DLD1 (cell line): ENCODE measurements around the gene VDR.

ENCODE experiments used
- in situ Hi-C: cut with HindIII; loops from 2 replicates; pipeline ENCODE4 v1.10.0; 2017; ENCODE audit warnings: low sequenced_read_pairs

Gene VDR

DNA sequence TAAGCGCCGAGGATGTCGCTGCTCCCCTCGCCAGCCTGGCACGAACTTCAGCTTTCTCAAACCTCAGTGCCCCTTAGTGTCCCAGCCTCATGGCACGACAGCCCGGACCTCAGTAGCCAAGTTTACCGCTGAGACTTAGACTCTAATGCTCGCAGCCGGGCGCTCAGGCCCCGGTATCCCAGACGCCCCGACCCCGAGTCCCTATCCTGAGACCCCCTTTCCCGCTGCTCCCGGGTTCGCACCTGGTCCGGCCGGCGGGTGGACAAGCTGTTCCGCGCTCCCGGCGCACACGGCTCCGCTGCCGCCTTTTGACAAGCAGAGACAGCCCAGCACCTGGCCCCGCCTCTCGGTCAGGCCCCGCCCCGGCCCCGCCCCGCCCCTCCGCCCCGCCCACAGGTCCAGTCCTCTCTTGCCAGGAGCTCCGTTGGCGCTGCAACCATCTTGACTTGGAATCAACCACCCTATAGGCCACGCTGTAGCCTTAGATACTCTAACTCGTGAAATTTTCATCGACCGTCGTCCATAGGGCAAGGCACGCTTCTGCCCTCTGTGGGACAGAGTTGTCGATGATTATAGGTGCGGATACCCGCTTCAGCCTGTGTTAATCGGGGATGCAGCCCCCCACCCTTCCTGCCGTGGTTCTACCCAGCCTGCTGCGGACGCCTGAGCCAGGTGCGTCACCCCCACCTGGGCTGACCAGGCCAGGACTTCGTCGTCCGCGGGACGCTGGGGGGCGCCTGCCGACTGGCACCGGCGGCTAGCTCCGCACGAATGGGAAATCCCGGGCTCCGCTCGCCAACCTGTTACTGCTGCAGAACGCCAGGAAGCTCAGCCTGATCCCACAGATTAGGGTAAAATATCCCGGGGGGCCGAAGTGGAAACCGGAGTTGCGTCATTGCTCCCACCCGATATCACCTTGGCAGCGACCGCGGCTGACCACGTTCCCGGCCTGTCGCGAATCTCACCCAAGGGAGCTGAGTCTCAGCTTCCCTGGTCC lies at the start of gene VDR:
Gene VDR (minus strand): TSS at position 282 of the 997 bp plus-strand sequence. CDS start 25,881 bp downstream, outside the sequence.
- in situ Hi-C loops, result no loop called here

DNA sequence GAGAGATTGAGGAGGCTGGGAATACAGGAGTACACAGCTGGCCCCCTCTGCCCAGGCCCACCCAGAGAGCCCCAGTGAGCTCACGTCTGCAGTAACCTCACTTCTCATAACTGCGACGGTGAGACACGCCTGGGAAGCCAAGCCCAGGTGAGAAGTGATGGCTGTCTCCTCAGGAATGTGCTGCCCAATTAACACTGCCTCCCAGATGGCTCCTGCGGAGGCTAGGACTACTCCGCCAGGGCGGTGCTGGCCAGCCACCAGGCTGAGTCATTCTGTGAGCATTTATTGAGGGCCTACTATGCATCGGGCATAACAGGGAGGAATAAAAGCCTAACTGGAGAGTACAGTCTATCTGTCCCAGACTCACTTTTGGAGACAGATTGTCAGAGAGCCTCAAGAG lies 49.3 kb upstream of the VDR start:
- in situ Hi-C loops, result no loop called here

GRCh38 chr12:47950856-47951468 lies 46.2 kb upstream of the VDR start:
- in situ Hi-C loops, result no loop called here

DNA sequence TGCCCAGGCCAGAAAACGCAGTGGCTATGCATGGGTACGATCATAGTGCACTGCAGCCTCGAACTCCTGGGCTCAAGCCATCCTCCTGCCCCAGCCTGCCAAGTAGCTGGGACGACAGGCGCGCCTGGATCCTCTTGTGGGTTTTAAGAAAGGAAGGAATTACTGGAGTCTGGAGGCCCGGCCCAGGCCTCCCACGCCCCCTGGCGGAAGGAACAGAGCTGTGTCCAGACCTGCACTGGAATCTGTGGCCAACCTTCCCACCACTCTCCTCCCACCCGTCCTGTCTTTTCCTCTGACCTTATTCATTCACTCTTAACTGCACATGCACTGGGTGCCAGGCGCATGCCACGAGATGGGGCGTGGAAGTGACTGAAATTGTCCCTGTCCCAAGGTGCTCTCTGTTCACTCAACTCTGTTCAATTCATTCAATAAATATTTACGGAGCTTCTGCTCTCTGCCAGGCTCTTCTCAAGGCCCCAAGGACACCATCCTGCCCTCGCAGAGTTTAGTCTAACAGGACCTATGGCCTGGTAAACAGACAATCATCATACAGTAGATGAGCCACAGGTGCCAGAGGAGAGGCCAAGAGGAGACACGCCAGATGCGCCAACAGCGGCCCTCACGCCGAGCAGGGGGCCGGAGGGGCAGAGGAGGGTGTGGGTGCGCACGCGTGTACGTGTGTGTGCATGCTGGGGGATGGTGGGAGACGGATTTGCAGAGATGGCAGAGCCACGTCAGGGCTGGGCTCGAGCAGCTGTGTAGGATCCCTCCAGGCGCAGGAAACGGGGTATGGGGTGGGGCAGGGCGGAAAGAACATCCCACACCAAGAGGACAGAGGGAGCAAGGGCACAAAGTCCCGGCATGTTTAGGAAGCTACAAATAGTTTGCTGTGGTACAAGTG lies 44.9 kb upstream of the VDR start:
- in situ Hi-C loops, result no loop called here

DNA sequence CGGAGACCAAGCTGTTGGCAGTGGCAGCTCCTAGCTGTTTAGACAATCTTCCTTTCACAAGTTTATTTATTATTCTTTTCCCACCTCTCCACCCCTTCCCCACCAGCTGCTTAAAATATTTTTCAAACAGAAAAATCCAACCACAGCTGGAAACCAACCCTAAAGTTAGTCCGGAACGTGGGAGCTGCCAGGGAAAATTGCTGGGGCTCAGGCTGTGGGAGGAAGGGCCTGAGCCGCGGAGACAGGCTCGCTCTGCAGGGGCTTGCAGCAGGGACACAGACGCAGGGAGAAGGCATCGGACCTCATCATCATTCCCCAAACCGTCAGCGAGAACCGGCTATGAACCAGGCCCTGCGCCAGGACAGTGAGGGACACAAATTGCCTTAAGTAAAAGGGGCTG lies 42.5 kb upstream of the VDR start:
- in situ Hi-C loops, result no loop called here

DNA sequence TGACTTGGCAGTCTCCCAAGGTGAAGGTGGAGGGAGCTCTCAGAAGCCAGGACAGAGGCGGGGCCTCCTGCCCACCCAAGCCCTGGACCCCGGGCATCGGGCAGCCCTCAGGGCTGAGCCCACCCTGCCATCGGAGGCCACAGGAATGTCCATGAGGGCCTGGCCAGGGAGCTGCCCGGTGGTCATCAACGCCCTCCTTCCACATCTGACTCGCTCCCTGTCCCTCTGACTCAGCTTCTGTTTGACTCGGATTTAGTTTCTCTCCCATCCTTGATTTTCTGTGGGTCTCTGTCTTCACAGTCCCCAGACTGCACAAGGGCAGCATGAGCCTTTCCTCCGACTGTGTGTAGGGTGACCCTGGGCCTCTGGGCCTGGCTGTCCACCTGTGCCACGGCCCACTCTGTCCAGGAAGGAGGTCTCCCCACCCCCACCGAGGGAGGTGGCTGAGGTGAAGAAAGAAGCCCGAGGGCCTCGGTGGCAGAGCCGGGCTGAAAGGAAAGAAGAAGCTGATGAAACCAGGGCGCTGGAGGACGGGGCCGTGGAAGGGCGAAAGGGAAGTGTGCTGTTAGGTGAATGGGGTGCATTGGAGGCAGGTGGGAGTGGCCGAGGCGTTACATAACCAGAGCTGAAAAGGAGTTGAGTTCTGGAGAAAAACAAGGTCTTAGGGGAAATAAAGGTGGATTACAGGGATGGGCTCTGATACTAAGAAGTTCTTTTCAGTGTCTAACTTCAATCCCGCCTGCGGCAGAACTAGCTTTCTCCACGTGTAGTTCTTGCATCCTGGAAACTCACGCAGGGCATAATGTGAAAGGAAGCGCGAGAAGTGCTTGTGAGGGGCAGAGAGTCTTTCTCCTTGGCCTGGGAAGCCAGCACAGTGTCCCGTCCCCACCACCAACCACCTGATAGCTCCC lies 41.9 kb upstream of the VDR start:
- in situ Hi-C loops, result no loop called here

DNA sequence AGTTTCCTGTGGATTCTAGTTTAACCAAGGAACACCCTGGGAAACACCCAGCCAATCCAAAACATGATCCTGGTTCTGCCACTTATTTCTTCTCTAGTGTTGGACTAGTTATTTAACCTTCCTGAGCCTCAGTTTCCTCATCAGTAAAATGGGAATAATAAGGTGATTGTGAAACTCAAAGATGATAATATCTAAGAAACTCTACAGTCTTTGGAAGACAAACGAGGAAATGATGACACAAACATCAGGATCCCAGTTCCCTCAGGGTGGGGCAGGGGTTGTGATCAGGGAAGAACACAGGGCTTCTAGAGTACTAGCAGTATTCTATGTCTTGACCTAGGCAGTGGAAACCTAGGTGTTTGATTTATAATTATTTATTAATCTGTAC lies 40.5 kb upstream of the VDR start:
- in situ Hi-C loops, result no loop called here

DNA sequence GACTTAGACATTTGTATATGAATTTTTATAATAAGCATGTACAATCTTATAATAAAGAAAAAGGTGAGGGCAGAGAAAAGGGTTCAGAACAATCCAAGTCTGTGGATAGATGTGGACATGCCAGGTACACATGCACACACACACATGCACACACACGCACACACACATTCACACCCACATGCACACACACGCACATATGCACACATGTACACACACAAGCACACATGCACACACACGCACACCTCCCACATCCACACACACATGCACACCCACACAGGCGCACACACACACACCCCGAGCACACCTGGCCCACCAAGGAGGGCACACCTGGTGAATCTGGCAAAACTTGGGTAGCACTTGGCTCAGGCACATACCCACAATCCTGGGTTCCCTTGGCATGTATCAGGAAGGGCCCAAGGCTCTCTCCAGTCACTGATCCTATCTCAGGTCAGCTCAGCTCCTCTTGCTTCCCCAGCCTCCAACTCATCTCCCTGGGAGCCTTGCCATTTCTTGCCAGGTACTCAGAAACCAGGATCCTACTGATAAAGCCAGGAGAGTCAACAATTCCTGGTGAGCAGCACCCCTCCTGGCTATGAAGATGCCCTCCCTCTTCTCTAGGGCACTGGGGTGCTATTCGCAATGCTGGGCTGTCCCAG lies 40.0 kb upstream of the VDR start:
- in situ Hi-C loops, result no loop called here

- in situ Hi-C loops, result no loop called here
These were observed 39.0 kb upstream of the VDR start for GRCh38 chr12:47943623-47944340.

DNA sequence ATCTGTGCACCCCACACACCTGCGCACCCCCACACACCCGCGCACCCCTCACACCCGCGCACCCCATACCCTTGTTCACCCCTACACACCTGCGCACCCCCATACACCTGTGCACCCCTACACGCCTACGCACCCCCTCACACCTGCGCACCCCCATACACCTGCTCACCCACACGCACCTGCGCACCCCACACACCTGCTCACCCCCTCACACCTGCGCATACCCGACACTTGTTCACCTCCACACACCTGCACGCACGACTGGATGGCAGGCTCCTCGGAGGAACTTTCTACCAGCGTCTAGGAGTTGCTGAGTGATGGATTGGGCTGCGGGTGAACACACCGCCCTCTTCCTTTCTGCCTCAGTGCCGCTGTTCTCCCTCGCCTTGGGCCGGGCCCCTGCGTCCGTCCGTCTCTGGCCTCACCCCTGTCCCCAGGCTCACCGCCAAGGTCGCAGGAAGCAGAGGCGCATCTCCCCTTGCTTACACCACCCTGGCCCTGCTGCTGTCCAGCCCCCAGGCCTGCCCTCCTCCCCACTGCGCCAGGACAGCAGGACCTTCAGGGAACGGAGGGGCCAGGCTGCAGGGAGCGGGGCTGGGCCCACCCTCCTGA lies 37.9 kb upstream of the VDR start:
- in situ Hi-C loops, result no loop called here

DNA sequence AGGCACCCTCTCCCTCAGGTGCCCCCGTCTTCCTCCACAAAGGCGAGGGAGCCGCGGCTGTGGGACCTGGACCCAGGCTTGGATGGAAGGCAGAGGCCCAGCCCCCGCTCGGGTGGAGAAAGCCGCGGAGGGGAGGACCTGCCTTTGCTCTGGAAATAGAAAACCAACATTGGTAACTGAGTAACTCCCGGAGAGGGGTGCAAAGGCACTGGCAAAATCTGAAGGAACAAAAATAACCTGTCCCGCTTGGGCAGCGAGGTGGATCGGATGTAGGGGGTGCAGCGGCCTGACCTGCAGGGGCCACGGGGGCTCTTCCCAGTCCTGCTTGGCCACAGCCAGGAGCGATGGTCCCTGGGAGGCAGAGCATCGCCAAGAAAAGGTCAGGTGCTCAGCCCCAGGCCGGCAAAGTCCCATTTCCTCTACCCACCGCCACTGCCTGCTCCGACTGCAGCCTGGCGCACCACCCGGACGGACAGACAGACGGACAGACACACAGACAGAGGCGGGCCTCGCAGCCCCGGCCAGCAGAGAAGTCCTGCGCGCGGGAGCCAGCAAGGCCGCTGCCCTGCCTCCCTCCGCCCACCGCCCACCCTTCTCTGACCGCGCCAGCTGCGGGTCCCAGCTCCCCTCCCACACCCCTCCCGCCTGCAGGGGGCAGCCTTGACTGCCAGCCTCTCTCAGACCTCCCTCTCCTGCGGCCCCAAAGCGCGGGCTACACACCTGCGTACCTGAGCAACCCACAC lies 37.2 kb upstream of the VDR start:
- in situ Hi-C loops, result no loop called here

- in situ Hi-C loops, result no loop called here
These were observed 36.6 kb upstream of the VDR start for GRCh38 chr12:47941475-47941780.

- in situ Hi-C loops, result no loop called here
These were observed 36.1 kb upstream of the VDR start for GRCh38 chr12:47940773-47941474.

DNA sequence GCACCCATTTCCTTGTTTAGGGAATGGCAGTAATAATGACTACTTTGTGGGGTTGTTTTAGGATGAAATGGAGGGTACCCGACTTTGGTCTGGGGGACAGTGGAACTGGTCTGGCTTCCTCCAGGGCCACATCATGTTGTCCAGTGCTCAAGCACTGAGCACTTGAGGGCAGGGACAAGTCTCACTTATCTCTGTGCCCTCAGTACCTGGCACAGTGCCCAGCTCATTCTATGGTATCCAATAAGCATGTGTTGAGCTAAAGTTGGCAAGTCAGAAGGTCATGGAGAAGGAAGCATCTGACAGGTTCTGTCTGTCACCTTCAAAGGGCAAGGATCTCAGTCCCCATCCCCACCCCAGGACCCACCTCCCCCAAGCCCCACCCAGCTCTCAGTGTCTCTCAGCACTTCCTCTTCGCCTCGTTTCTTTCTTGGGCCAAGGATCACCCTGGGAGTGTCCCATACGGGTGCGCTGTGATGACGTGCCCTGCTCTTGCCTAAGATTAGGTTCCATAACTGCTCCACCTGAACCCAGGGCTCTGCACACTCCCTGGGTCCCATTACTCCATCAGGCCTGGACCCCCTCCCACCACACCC lies 34.3 kb upstream of the VDR start:
- in situ Hi-C loops, result no loop called here

DNA sequence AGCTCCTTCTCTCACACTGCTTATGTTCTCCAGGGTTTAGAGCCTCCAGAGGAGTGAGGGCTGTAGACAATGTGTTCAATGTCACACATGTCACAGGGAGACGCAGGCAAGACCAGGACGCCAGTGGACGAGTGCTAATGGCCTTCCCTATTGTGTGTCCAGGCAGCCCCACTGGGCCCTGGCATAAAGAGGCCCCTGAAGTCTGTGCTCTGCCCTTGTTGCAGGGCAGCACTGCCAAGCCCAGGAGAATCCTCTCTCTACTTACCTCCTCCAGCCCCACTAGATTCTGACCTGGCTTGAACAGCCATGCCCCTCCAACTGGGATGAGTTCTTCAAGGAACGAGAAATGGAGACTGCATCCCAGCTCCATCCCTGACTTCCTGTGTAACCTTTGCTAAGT lies 33.8 kb upstream of the VDR start:
- in situ Hi-C loops, result no loop called here

DNA sequence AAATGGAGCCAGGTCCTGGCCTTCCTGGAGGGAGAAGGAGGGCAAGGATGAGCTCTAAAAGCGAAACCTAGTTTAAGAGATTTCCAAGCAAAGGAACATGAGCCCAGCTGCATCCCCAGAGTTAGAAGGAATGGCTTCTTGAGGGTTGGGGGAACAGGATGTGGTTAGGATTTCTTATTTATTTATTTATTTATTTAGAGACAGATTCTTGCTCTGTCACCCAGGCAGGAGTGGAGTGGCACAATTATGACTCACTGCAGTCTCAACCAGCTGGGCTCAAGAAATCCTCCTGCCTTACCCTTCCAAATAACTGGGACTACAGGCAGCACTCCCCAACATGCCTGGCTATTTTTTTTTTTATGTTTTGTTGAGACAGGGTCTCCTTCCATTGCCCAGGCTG lies 33.3 kb upstream of the VDR start:
- in situ Hi-C loops, result no loop called here

DNA sequence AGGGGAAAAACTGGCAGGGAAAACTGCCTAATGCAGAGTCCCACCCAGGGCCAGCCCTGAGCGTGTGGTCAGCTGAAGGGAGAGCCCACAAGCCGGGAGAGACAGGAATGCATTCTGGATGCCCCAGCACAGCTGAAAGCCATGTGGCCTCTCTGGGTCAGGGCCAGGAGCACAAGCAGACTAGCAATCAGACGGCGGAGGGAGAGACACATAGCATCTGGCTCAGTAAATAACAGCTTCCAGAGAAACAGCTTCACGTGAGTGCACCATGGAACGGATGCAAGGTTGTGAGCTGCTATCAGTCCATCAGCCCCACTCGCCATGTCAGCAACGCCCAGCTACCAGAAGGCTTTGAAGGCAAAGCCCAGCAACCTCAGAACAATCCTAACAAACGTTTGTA lies 30.4 kb upstream of the VDR start:
- in situ Hi-C loops, result no loop called here
